H1 (cell line): ENCODE measurements around the gene LILRB1. TPM values are rescaled to one million over a fixed set of nuclear protein-coding genes. Genes with fewer than 3 reads are reported as not detected.

Experiments
- CTCF ChIA-PET: fragments of 300-600 bp; sonication (Branson Sonifier 250); formaldehyde crosslinking; loops from one replicate; lab custom pipeline; 2021; ENCODE audit not compliant: partially characterized antibody; lab: Charles Lee
- POLR2A ChIA-PET: fragments of 300-600 bp; sonication (Branson Sonifier 250); formaldehyde crosslinking; loops from one replicate; lab custom pipeline; 2021; ENCODE audit warnings: inconsistent platforms; ENCODE audit not compliant: partially characterized antibody; lab: Charles Lee
- DNase-seq, 2 experiments: peaks; one replicate each; pipeline versions ENCODE4 v3.0.0 to v3.0.0-alpha.2; 2010 to 2022; ENCODE audit warnings: low spot score in 2 of 2, low read depth in 1 of 2, mixed read lengths in 1 of 2
- FAIRE-seq: peaks from 2 replicates; lab custom pipeline; 2011; peaks lifted over from hg19 to GRCh38; lab: Jason Lieb, UNC
- H2AFZ ChIP-seq: 2 replicates; pipeline ENCODE4 v1.8.1; 2012; ENCODE audit warnings: low read length, inconsistent platforms
- H2AK5ac ChIP-seq: 2 replicates; pipeline ENCODE4 v1.6.1; 2013; ENCODE audit warnings: low read depth, low read length
- H2BK120ac ChIP-seq: replicated peaks from 2 replicates; pipeline ENCODE3; 2013; ENCODE audit warnings: low read depth, low read length, inconsistent platforms
- H2BK12ac ChIP-seq: 2 replicates; pipeline ENCODE4 v1.6.1; 2013; ENCODE audit warnings: low read depth, low read length
- H2BK15ac ChIP-seq: 2 replicates; pipeline ENCODE4 v1.6.1; 2013; ENCODE audit warnings: low read length
- H2BK20ac ChIP-seq: 2 replicates; pipeline ENCODE4 v1.6.1; 2013; ENCODE audit warnings: low read length
- H2BK5ac ChIP-seq: 2 replicates; pipeline ENCODE4 v1.6.1; 2013; ENCODE audit warnings: low read depth, low read length
- H3K14ac ChIP-seq: 2 replicates; pipeline ENCODE4 v1.6.1; 2013; ENCODE audit warnings: inconsistent platforms; ENCODE audit not compliant: insufficient read length
- H3K18ac ChIP-seq: 2 replicates; pipeline ENCODE4 v1.6.1; 2013; ENCODE audit warnings: low read length; ENCODE audit errors: extremely low read depth
- H3K23ac ChIP-seq: 2 replicates; pipeline ENCODE4 v1.6.1; 2013; ENCODE audit warnings: inconsistent platforms; ENCODE audit not compliant: insufficient read length
- H3K23me2 ChIP-seq: 2 replicates; pipeline ENCODE4 v1.6.1; 2013; ENCODE audit warnings: low read depth, low read length
- H3K27ac ChIP-seq: 2 replicates; pipeline ENCODE4 v1.6.1; 2011; ENCODE audit warnings: low read depth, low read length, inconsistent platforms
- H3K27me3 ChIP-seq, 4 experiments: replicated peaks in 1 of 4; 1 replicate in 1 of 4; 2 replicates in 3 of 4; pipeline versions ENCODE4 v1.6.1 to v1.8.1; 2011 to 2013; ENCODE audit warnings: low read length in 3 of 4, mild to moderate bottlenecking in 3 of 4, inconsistent platforms in 2 of 4, mixed read lengths in 2 of 4, moderate library complexity in 1 of 4; ENCODE audit not compliant: control insufficient read depth in 3 of 4, insufficient read depth in 3 of 4; ENCODE audit errors: extremely low read depth in 1 of 4
- H3K36me3 ChIP-seq, 4 experiments: 2 replicates each; pipeline versions ENCODE4 v1.6.1 to v1.8.1; 2011 to 2013; ENCODE audit warnings: mild to moderate bottlenecking in 4 of 4, low read length in 3 of 4, moderate library complexity in 2 of 4, control low read depth in 1 of 4, inconsistent platforms in 1 of 4; ENCODE audit not compliant: insufficient read depth in 4 of 4, control insufficient read depth in 2 of 4
- H3K4ac ChIP-seq: replicated peaks from 2 replicates; pipeline ENCODE3; 2013; ENCODE audit warnings: low read length, low read depth, mixed read lengths, inconsistent platforms; ENCODE audit not compliant: insufficient read length
- H3K4me1 ChIP-seq, 4 experiments: replicated peaks in 1 of 4; 1 replicate in 1 of 4; 2 replicates in 3 of 4; pipeline versions ENCODE4 v1.6.1 to v1.8.1; 2011 to 2013; ENCODE audit warnings: low read length in 3 of 4, inconsistent platforms in 2 of 4, mixed read lengths in 1 of 4; ENCODE audit not compliant: insufficient read depth in 4 of 4, control insufficient read depth in 3 of 4
- H3K4me2 ChIP-seq, 2 experiments: 2 replicates each; pipeline versions ENCODE4 v1.6.1 to v1.8.1; 2011 to 2013; ENCODE audit warnings: low read depth in 2 of 2, low read length in 2 of 2, control low read depth in 1 of 2, inconsistent platforms in 1 of 2, mild to moderate bottlenecking in 1 of 2; ENCODE audit not compliant: insufficient read depth in 1 of 2
- H3K4me3 ChIP-seq, 4 experiments: fragments of 200-600, 300-600 bp in 1 of 4; sonication (generic), shearing (Covaris generic), sonication (Bioruptor Twin) in 1 of 4; 2 replicates each; pipeline versions ENCODE4 v1.5.1 to v1.8.1; 2011 to 2016; ENCODE audit warnings: low read length in 4 of 4, low read depth in 3 of 4, control low read depth in 2 of 4, inconsistent platforms in 2 of 4, mild to moderate bottlenecking in 2 of 4, mixed read lengths in 1 of 4, moderate library complexity in 1 of 4; ENCODE audit not compliant: insufficient read depth in 2 of 4; ENCODE audit errors: extremely low read depth in 1 of 4
- H3K56ac ChIP-seq: replicated peaks from 2 replicates; pipeline ENCODE3; 2013; ENCODE audit warnings: low read depth, mild to moderate bottlenecking, mixed read lengths, low read length, inconsistent platforms; ENCODE audit not compliant: insufficient read length
- H3K79me1 ChIP-seq: 2 replicates; pipeline ENCODE4 v1.6.1; 2013; ENCODE audit warnings: low read depth, low read length, control low read depth
- H3K79me2 ChIP-seq, 2 experiments: 2 replicates each; pipeline versions ENCODE4 v1.6.1 to v1.8.1; 2012 to 2013; ENCODE audit warnings: low read length in 2 of 2, mild to moderate bottlenecking in 2 of 2, inconsistent platforms in 1 of 2; ENCODE audit not compliant: insufficient read depth in 2 of 2, control insufficient read depth in 1 of 2
- H3K9ac ChIP-seq, 4 experiments: replicated peaks in 1 of 4; 1 replicate in 1 of 4; 2 replicates in 3 of 4; pipeline versions ENCODE4 v1.6.1 to v1.8.1; 2011 to 2013; ENCODE audit warnings: low read depth in 3 of 4, low read length in 3 of 4, control low read depth in 2 of 4, mild to moderate bottlenecking in 2 of 4, moderate library complexity in 2 of 4, inconsistent platforms in 1 of 4; ENCODE audit errors: extremely low read depth in 1 of 4
- H3K9me3 ChIP-seq, 2 experiments: 2 replicates each; pipeline versions ENCODE4 v1.6.1 to v1.8.1; 2012 to 2013; ENCODE audit warnings: mild to moderate bottlenecking in 2 of 2, moderate library complexity in 2 of 2, control low read depth in 1 of 2, inconsistent platforms in 1 of 2, low read depth in 1 of 2, low read length in 1 of 2, mixed read lengths in 1 of 2; ENCODE audit not compliant: insufficient read depth in 2 of 2
- H4K20me1 ChIP-seq, 2 experiments: replicated peaks in 1 of 2; 2 replicates each; pipeline versions ENCODE3 to v1.8.1; 2011 to 2013; ENCODE audit warnings: inconsistent platforms in 2 of 2, low read length in 2 of 2, mild to moderate bottlenecking in 1 of 2; ENCODE audit not compliant: insufficient read depth in 2 of 2, control insufficient read depth in 1 of 2
- H4K5ac ChIP-seq: 2 replicates; pipeline ENCODE4 v1.6.1; 2013; ENCODE audit warnings: low read length, low read depth, mixed read lengths, inconsistent platforms; ENCODE audit not compliant: insufficient read length
- H4K8ac ChIP-seq: 2 replicates; pipeline ENCODE4 v1.8.0; 2013; ENCODE audit warnings: mild to moderate bottlenecking, moderate library complexity, low read length, inconsistent platforms; ENCODE audit not compliant: insufficient read depth; ENCODE audit errors: extremely low read depth
- H4K91ac ChIP-seq: replicated peaks from 2 replicates; pipeline ENCODE3; 2013; ENCODE audit warnings: low read length, mixed read lengths, inconsistent platforms; ENCODE audit not compliant: insufficient read length
- BRCA1 ChIP-seq: IDR thresholded peaks from 2 replicates; pipeline ENCODE4 v1.6.1; 2012; ENCODE audit warnings: low read depth, low read length, improper control_type of control experiment
- CHD1 ChIP-seq: IDR thresholded peaks from 2 replicates; pipeline ENCODE4 v1.6.1; 2012; ENCODE audit warnings: low read depth, low read length, improper control_type of control experiment
- CTBP2 ChIP-seq: IDR thresholded peaks from 2 replicates; pipeline ENCODE4 v1.7.0; 2011; ENCODE audit warnings: borderline replicate concordance, mild to moderate bottlenecking, moderate library complexity, mixed read lengths, low read length; ENCODE audit not compliant: insufficient read depth, insufficient read length
- EZH2 ChIP-seq: fragments of 200-600 bp; sonication (generic); IDR thresholded peaks from 2 replicates; pipeline ENCODE4 v1.7.1; 2012; ENCODE audit warnings: low read depth, mild to moderate bottlenecking, moderate library complexity, low read length, inconsistent platforms; ENCODE audit not compliant: severe bottlenecking
- FOSL1 ChIP-seq: IDR thresholded peaks from 2 replicates; pipeline ENCODE4 v1.6.1; 2011; ENCODE audit warnings: mild to moderate bottlenecking, low read depth, low read length, moderate library complexity; ENCODE audit not compliant: insufficient read depth
- GABPA ChIP-seq: IDR thresholded peaks from 2 replicates; pipeline ENCODE4 v1.6.1; 2011; ENCODE audit warnings: mild to moderate bottlenecking, low read length, moderate library complexity, borderline replicate concordance; ENCODE audit not compliant: insufficient read depth
- NRF1 ChIP-seq: IDR thresholded peaks from 2 replicates; pipeline ENCODE4 v1.6.1; 2011; ENCODE audit warnings: mild to moderate bottlenecking, low read depth, low read length, improper control_type of control experiment
- RBBP5 ChIP-seq: IDR thresholded peaks from 2 replicates; pipeline ENCODE4 v1.7.1; 2012; ENCODE audit warnings: low read depth, mild to moderate bottlenecking, inconsistent platforms, low read length, moderate library complexity, borderline replicate concordance
- SIN3A ChIP-seq, 2 experiments: IDR thresholded peaks in 1 of 2; conservative IDR thresholded peaks in 1 of 2; 2 replicates each; pipeline ENCODE4 v1.6.1; 2011 to 2012; ENCODE audit warnings: low read length in 2 of 2, improper control_type of control experiment in 1 of 2, low read depth in 1 of 2, mild to moderate bottlenecking in 1 of 2
- SP2 ChIP-seq: IDR thresholded peaks from 2 replicates; pipeline ENCODE4 v1.6.1; 2012; ENCODE audit warnings: mild to moderate bottlenecking, low read length, inconsistent platforms
- WGBS, 2 experiments: shearing (Covaris generic) in 1 of 2; methylation state at CpG; one replicate each; pipeline versions ENCODE4 v1.1.6 to v1.1.7; 2013 to 2015; ENCODE audit warnings: low lambda C conversion rate in 2 of 2, mixed read lengths in 2 of 2, inconsistent platforms in 1 of 2, low coverage in 1 of 2, missing lambda C conversion rate in 1 of 2; ENCODE audit not compliant: insufficient replicate concordance in 2 of 2, insufficient coverage in 1 of 2, insufficient read length in 1 of 2; ENCODE audit errors: extremely low coverage in 1 of 2, missing lambda C conversion rate in 1 of 2; 5-methylcytosine and 5-hydroxymethylcytosine counted together
- polyA plus RNA-seq, 7 experiments: library from polyadenylated mRNA; depleted of rRNA in 3 of 7; stranded (reverse) in 5 of 7; unstranded in 2 of 7; fragments of >200 nt in 5 of 7; fragments of 200-250 nt in 2 of 7; gene quantifications; 1 replicate in 5 of 7; 2 replicates in 1 of 7; 4 replicates in 1 of 7; pipeline versions ENCODE4 v1.2.1 to v1.2.3, GENCODE V29; 2011 to 2013; ENCODE audit warnings: missing spikeins in 2 of 7, mixed read lengths in 2 of 7
- total RNA-seq: library from RNA; stranded (reverse); fragmentation: NEBNext Ultra II Directional; extraction: Animal tissue kit (Norgen Biotek cat#: 25700); gene quantifications from 2 replicates; pipeline ENCODE4 v1.2.1, GENCODE V29; 2021

Gene LILRB1
- total and polyA plus RNA-seq, 2 of the 8 experiments (the other 6 are each of a cell fraction or from before 2014, with no cell fraction given), result not detected

- H2AFZ ChIP-seq, result no peak overlapping the region
- H3K23me2 ChIP-seq, result no peaks in the 10 kb centered on the region
- no peak overlapping the region for H2BK15ac ChIP-seq
- no peak overlapping the region for H3K23ac ChIP-seq
- no peaks in the 10 kb centered on the region for H3K27me3 ChIP-seq
- H3K27ac ChIP-seq, result no peak overlapping the region
- no peak overlapping the region for H3K4me3 ChIP-seq
- H3K14ac ChIP-seq, result no peak overlapping the region
- H3K4ac ChIP-seq, result no peak overlapping the region
- no peak overlapping the region for H4K91ac ChIP-seq
- H3K79me1 ChIP-seq, result no peaks in the 10 kb centered on the region
- FAIRE-seq (no peak), DNase-seq (no peak)
- H3K56ac ChIP-seq, result no peak overlapping the region
- H2BK20ac ChIP-seq, result no peak overlapping the region
- 73% methylated on average over 16 of the region's 16 CpGs; no CpG with 5 or more reads in 1 of the 2 experiments for WGBS, 2 experiments
- no peak overlapping the region for H3K18ac ChIP-seq
- ChIA-PET POLR2A (no interaction called here), CTCF (no interaction called here)
- H4K8ac ChIP-seq, result no peak overlapping the region
- H3K9ac ChIP-seq, result no peak overlapping the region
- H3K9me3 ChIP-seq, result peaks cover 55 to 72% of the 10 kb centered on the region in 2 experiments
- H2AK5ac ChIP-seq, result no peak overlapping the region
- H4K20me1 ChIP-seq, result no peaks in the 10 kb centered on the region
- no peak overlapping the region for H4K5ac ChIP-seq
- no peak overlapping the region for H2BK12ac ChIP-seq
- TF ChIP-seq CHD1 (no peak), SIN3A (conservative IDR thresholded peaks at IDR 0.05 in 1 of 2, IDR thresholded peaks at IDR 0.05 in 1 of 2; ENCODE audit: low read depth in 1 of 2, low read length in 2 of 2) (no peak), EZH2 (no peak), SP2 (no peak), BRCA1 (no peak), CTBP2 (no peak), RBBP5 (no peak), NRF1 (no peak), GABPA (no peak), FOSL1 (no peak)
- no peak overlapping the region for H3K4me2 ChIP-seq
- no peak overlapping the region for H2BK5ac ChIP-seq
- no peaks in the 10 kb centered on the region for H3K36me3 ChIP-seq
- H3K4me1 ChIP-seq, result no peaks in the 10 kb centered on the region
- no peak overlapping the region for H2BK120ac ChIP-seq
- H3K79me2 ChIP-seq, result no peaks in the 10 kb centered on the region
Measured at GRCh38 chr19:54606891-54607784, 23.1 kb upstream of the LILRB1 start.
